Measurements from ENCODE around the gene CPNE8. TPM values are rescaled to one million over a fixed set of nuclear protein-coding genes. Genes with fewer than 3 reads are reported as not detected.

Gene CPNE8
- total RNA-seq, 1 donor from 2014 or later, result 9.4 TPM

GRCh38 chr12:38633511-38633910 lies 271.9 kb downstream of the CPNE8 start:
- no peak overlapping the region for H3K4me2 ChIP-seq (ENCODE audit: low read length)
- Mint-ChIP-seq H3K4me3 (ENCODE audit: unreplicated experiment) (no peak overlapping the region), H3K4me1 (ENCODE audit: low read depth, unreplicated experiment) (no peaks in the 10 kb centered on the region), H3K27me3 (ENCODE audit: low read depth, unreplicated experiment) (no peaks in the 10 kb centered on the region), H3K27ac (ENCODE audit: unreplicated experiment) (no peak overlapping the region), H3K9me3 (ENCODE audit: unreplicated experiment) (peaks cover 3% of the 10 kb centered on the region), H3K36me3 (ENCODE audit: low read depth, unreplicated experiment) (no peaks in the 10 kb centered on the region)
- no peak overlapping the region for H3K4me3 ChIP-seq (ENCODE audit: insufficient read depth, low read depth, low read length)
- no peak overlapping the region for H2AFZ ChIP-seq (ENCODE audit: low read depth, low read length)
- H3K36me3 ChIP-seq (ENCODE audit: insufficient read depth, low read length), result no peaks in the 10 kb centered on the region
- H3K9ac ChIP-seq (ENCODE audit: low read length), result no peak overlapping the region
- no peaks in the 10 kb centered on the region for H3K4me1 ChIP-seq (ENCODE audit: insufficient read depth, low read length)
- FAIRE-seq (no peak), DNase-seq (ENCODE audit: low read depth) (no peak)
- no peaks in the 10 kb centered on the region for H3K79me2 ChIP-seq (ENCODE audit: insufficient read depth, low read length)
- H3K27ac ChIP-seq (ENCODE audit: low read depth, low read length), result no peak overlapping the region
- no peaks in the 10 kb centered on the region for H3K9me3 ChIP-seq (ENCODE audit: insufficient read depth, low read depth, low read length)
- no peak for TF ChIP-seq CTCF (IDR thresholded peaks at IDR 0.05; ENCODE audit: insufficient read depth, low read depth, low read length)
- no peak for TF ChIP-seq EZH2 (IDR thresholded peaks at IDR 0.05; ENCODE audit: insufficient read depth, low read length)
- no peaks in the 10 kb centered on the region for H4K20me1 ChIP-seq (ENCODE audit: insufficient read depth, low read length)
- no peaks in the 10 kb centered on the region for H3K27me3 ChIP-seq (ENCODE audit: insufficient read depth, low read length)

GRCh38 chr12:38629064-38629463 lies 276.3 kb downstream of the CPNE8 start:
- no peak overlapping the region for H3K4me3 ChIP-seq (ENCODE audit: insufficient read depth, low read depth, low read length)
- H3K9me3 ChIP-seq (ENCODE audit: insufficient read depth, low read depth, low read length), result no peaks in the 10 kb centered on the region
- Mint-ChIP-seq H3K9me3 (ENCODE audit: unreplicated experiment) (no peaks in the 10 kb centered on the region), H3K36me3 (ENCODE audit: low read depth, unreplicated experiment) (no peaks in the 10 kb centered on the region), H3K4me1 (ENCODE audit: low read depth, unreplicated experiment) (no peaks in the 10 kb centered on the region), H3K27ac (ENCODE audit: unreplicated experiment) (no peak overlapping the region), H3K27me3 (ENCODE audit: low read depth, unreplicated experiment) (no peaks in the 10 kb centered on the region), H3K4me3 (ENCODE audit: unreplicated experiment) (no peak overlapping the region)
- H3K79me2 ChIP-seq (ENCODE audit: insufficient read depth, low read length), result no peaks in the 10 kb centered on the region
- TF ChIP-seq CTCF (IDR thresholded peaks at IDR 0.05; ENCODE audit: insufficient read depth, low read depth, low read length), result no peak
- TF ChIP-seq EZH2 (IDR thresholded peaks at IDR 0.05; ENCODE audit: insufficient read depth, low read length), result no peak
- no peak overlapping the region for H2AFZ ChIP-seq (ENCODE audit: low read depth, low read length)
- H3K9ac ChIP-seq (ENCODE audit: low read length), result no peak overlapping the region
- DNase-seq (ENCODE audit: low read depth) (no peak), FAIRE-seq (no peak)
- H3K4me2 ChIP-seq (ENCODE audit: low read length), result no peak overlapping the region
- no peaks in the 10 kb centered on the region for H4K20me1 ChIP-seq (ENCODE audit: insufficient read depth, low read length)
- no peaks in the 10 kb centered on the region for H3K27me3 ChIP-seq (ENCODE audit: insufficient read depth, low read length)
- no peak overlapping the region for H3K27ac ChIP-seq (ENCODE audit: low read depth, low read length)
- H3K4me1 ChIP-seq (ENCODE audit: insufficient read depth, low read length), result no peaks in the 10 kb centered on the region
- no peaks in the 10 kb centered on the region for H3K36me3 ChIP-seq (ENCODE audit: insufficient read depth, low read length)

- Mint-ChIP-seq H3K4me1 (ENCODE audit: low read depth, unreplicated experiment) (no peaks in the 10 kb centered on the region), H3K36me3 (ENCODE audit: low read depth, unreplicated experiment) (no peaks in the 10 kb centered on the region), H3K9me3 (ENCODE audit: unreplicated experiment) (no peaks in the 10 kb centered on the region), H3K4me3 (ENCODE audit: unreplicated experiment) (no peak overlapping the region), H3K27me3 (ENCODE audit: low read depth, unreplicated experiment) (no peaks in the 10 kb centered on the region), H3K27ac (ENCODE audit: unreplicated experiment) (no peak overlapping the region)
- no peak for TF ChIP-seq EZH2 (IDR thresholded peaks at IDR 0.05; ENCODE audit: insufficient read depth, low read length)
- TF ChIP-seq CTCF (IDR thresholded peaks at IDR 0.05; ENCODE audit: insufficient read depth, low read depth, low read length), result no peak
- H3K9ac ChIP-seq (ENCODE audit: low read length), result no peak overlapping the region
- no peak for FAIRE-seq
- H2AFZ ChIP-seq (ENCODE audit: low read depth, low read length), result no peak overlapping the region
- H3K9me3 ChIP-seq (ENCODE audit: insufficient read depth, low read depth, low read length), result no peaks in the 10 kb centered on the region
- H3K36me3 ChIP-seq (ENCODE audit: insufficient read depth, low read length), result no peaks in the 10 kb centered on the region
- no peaks in the 10 kb centered on the region for H3K79me2 ChIP-seq (ENCODE audit: insufficient read depth, low read length)
- H3K4me2 ChIP-seq (ENCODE audit: low read length), result no peak overlapping the region
- DNase-seq (ENCODE audit: low read depth), result no peak
- no peak overlapping the region for H3K27ac ChIP-seq (ENCODE audit: low read depth, low read length)
- no peaks in the 10 kb centered on the region for H3K4me1 ChIP-seq (ENCODE audit: insufficient read depth, low read length)
- H3K27me3 ChIP-seq (ENCODE audit: insufficient read depth, low read length), result no peaks in the 10 kb centered on the region
- H4K20me1 ChIP-seq (ENCODE audit: insufficient read depth, low read length), result no peaks in the 10 kb centered on the region
- H3K4me3 ChIP-seq (ENCODE audit: insufficient read depth, low read depth, low read length), result no peak overlapping the region
Observed at GRCh38 chr12:38628288-38628687, 277.1 kb downstream of the CPNE8 start.
